MM.1S (cell line): ENCODE measurements around the gene RRAD.

Experiments used
- DNase-seq: peaks from one replicate; pipeline ENCODE4 v3.0.0-alpha.2; 2015
- H2AFZ ChIP-seq: fragments of 300-600 bp; sonication (generic); 2 replicates; pipeline ENCODE4 v1.6.0; 2016; ENCODE audit warnings: antibody characterized with exemption, low read length
- H3F3A ChIP-seq: fragments of 300-600 bp; sonication (generic); 2 replicates; pipeline ENCODE4 v1.6.1; 2016; ENCODE audit warnings: mild to moderate bottlenecking, antibody characterized with exemption, low read length, moderate library complexity, mixed read lengths; ENCODE audit not compliant: insufficient read depth
- H3K27ac ChIP-seq: fragments of 300-600 bp; sonication (generic); 2 replicates; pipeline ENCODE4 v1.5.1; 2016; ENCODE audit warnings: mild to moderate bottlenecking, low read length
- H3K27me3 ChIP-seq: fragments of 300-600 bp; sonication (generic); replicated peaks from 2 replicates; pipeline ENCODE4 v1.6.0; 2016; ENCODE audit warnings: low read length; ENCODE audit not compliant: insufficient read depth
- H3K36me3 ChIP-seq: fragments of 300-600 bp; sonication (generic); replicated peaks from 2 replicates; pipeline ENCODE4 v1.6.1; 2016; ENCODE audit warnings: mild to moderate bottlenecking, low read length, mixed read lengths; ENCODE audit not compliant: insufficient read depth
- H3K4me1 ChIP-seq: fragments of 300-600 bp; sonication (generic); 2 replicates; pipeline ENCODE4 v1.6.1; 2016; ENCODE audit warnings: low read length, mixed read lengths
- H3K4me2 ChIP-seq: fragments of 300-600 bp; sonication (generic); 2 replicates; pipeline ENCODE4 v1.6.0; 2016; ENCODE audit warnings: low read depth, low read length
- H3K4me3 ChIP-seq: fragments of 300-600 bp; sonication (generic); 2 replicates; pipeline ENCODE4 v1.5.1; 2016; ENCODE audit warnings: low read length, mixed read lengths
- H3K79me2 ChIP-seq: fragments of 300-600 bp; sonication (generic); 2 replicates; pipeline ENCODE4 v1.6.1; 2016; ENCODE audit warnings: mixed run types, low read length, mixed read lengths
- H3K9ac ChIP-seq: fragments of 300-600 bp; sonication (generic); 2 replicates; pipeline ENCODE4 v1.6.1; 2016; ENCODE audit warnings: low read length, mixed read lengths
- H3K9me2 ChIP-seq: fragments of 300-600 bp; sonication (generic); replicated peaks from 2 replicates; pipeline ENCODE4 v1.6.1; 2016; ENCODE audit warnings: mild to moderate bottlenecking, low read length, mixed read lengths; ENCODE audit not compliant: insufficient read depth
- H3K9me3 ChIP-seq: fragments of 300-600 bp; sonication (generic); replicated peaks from 2 replicates; pipeline ENCODE4 v1.6.1; 2016; ENCODE audit warnings: mild to moderate bottlenecking, low read length, mixed read lengths; ENCODE audit not compliant: insufficient read depth
- H4K20me1 ChIP-seq: fragments of 300-600 bp; sonication (generic); 2 replicates; pipeline ENCODE4 v1.6.1; 2016; ENCODE audit warnings: mild to moderate bottlenecking, low read length, moderate library complexity, mixed read lengths; ENCODE audit not compliant: insufficient read depth
- EZH2 ChIP-seq: fragments of 300-600 bp; sonication (generic); optimal IDR thresholded peaks from 2 replicates; pipeline ENCODE3; 2017; ENCODE audit warnings: low read depth, mild to moderate bottlenecking, antibody characterized with exemption, low read length, mixed read lengths
- EZH2phosphoT487 ChIP-seq: fragments of 300-600 bp; sonication (generic); IDR thresholded peaks from 2 replicates; pipeline ENCODE4 v1.6.1; 2018; ENCODE audit warnings: antibody characterized with exemption, low read length
- TF ChIP-seq, protein P1 (sequence below): fragments of 300-600 bp; sonication (generic); IDR thresholded peaks from 2 replicates; pipeline ENCODE4 v1.5.1; 2016; ENCODE audit warnings: antibody characterized with exemption, low read length, mixed read lengths

The RRAD gene

DNA sequence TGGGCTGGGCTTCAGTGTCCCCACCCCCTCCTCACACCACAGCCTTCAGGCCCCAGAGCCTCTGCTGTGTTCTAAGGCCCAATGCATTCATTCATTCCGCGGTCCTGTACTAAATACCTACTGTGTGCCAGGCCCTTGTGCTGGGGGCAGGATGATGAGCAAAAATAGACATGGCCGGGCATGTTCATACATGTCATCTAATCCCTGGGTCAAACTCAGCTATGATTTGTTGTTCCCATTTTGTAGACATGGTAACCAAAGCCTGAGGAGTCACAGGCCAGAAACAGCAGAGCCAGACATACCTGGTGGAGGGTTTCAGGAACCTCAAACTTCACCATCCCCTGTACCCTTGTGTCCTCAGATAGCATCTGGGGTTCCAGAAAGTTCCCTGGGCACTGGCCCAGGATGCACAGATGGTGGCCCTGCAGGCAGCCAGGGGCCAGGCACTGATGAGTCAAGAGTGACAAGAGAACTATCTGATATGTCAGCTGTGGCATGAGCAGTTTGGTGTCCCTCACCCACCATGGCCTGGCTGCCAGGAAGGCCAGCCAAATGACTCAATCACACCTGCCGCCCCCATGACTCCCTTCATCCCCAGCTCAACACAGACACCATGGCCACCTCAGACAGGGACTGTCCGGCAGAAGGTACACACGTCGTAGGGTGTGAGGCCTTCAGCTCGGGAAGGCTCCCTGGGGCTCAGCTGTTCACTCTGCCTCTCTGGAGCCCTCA, 2.7 kb upstream of the RRAD start:
- Histone ChIP-seq H3K36me3 (no peaks in the 10 kb centered on the region), H3K9me2 (no peaks in the 10 kb centered on the region), H3K4me2 (no peak overlapping the region), H3K27me3 (peaks cover 24% of the 10 kb centered on the region), H3K4me3 (no peak overlapping the region), H3K4me1 (0 out of 2 replicates have a peak, but pooled peaks cover under 1% of the 10 kb centered on the region), H3K9me3 (no peaks in the 10 kb centered on the region), H2AFZ (no peak overlapping the region), H3K9ac (no peak overlapping the region), H3K27ac (no peak overlapping the region), H3F3A (no peaks in the 10 kb centered on the region; the same call in 1 of the 2 replicates), H3K79me2 (peaks cover 7% of the 10 kb centered on the region), H4K20me1 (no peaks in the 10 kb centered on the region)
- no peak for TF ChIP-seq EZH2
- TF ChIP-seq, protein P1, sequence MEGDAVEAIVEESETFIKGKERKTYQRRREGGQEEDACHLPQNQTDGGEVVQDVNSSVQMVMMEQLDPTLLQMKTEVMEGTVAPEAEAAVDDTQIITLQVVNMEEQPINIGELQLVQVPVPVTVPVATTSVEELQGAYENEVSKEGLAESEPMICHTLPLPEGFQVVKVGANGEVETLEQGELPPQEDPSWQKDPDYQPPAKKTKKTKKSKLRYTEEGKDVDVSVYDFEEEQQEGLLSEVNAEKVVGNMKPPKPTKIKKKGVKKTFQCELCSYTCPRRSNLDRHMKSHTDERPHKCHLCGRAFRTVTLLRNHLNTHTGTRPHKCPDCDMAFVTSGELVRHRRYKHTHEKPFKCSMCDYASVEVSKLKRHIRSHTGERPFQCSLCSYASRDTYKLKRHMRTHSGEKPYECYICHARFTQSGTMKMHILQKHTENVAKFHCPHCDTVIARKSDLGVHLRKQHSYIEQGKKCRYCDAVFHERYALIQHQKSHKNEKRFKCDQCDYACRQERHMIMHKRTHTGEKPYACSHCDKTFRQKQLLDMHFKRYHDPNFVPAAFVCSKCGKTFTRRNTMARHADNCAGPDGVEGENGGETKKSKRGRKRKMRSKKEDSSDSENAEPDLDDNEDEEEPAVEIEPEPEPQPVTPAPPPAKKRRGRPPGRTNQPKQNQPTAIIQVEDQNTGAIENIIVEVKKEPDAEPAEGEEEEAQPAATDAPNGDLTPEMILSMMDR, result no peak
- DNase-seq, result no peak

DNA sequence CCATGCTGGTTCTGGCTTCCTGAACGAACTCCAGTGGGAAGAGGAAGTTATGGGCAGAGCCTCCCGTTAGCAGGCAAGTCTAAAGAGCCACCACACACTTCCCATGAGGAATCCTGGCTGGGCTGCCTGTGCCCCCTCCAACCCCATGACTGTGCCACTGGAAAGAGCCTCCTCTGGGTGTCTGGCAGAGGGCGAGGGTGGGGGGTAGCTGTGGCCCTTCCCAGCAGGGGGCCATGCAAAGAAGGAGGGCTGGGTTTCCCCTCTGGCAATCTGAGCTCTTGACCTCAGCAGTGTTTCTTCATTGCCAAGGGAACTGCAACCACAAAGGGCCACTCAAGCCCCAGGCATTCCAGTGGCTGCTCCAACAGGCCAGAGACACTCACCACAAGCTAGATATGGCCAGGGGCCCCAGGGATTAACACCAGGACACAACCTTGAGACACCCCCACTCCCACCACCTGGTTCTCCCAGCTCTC, 1.7 kb upstream of the RRAD start:
- Histone ChIP-seq H3K9me2 (no peaks in the 10 kb centered on the region), H3K9ac (no peak overlapping the region), H4K20me1 (no peaks in the 10 kb centered on the region), H3K4me3 (no peak overlapping the region), H3K79me2 (no peaks in the 10 kb centered on the region), H3K9me3 (no peaks in the 10 kb centered on the region), H3K4me1 (no peaks in the 10 kb centered on the region), H3K27ac (no peak overlapping the region), H3K36me3 (no peaks in the 10 kb centered on the region), H3F3A (no peaks in the 10 kb centered on the region; the same call in 1 of the 2 replicates), H2AFZ (no peak overlapping the region), H3K27me3 (peaks cover 31% of the 10 kb centered on the region), H3K4me2 (no peak overlapping the region)
- no peak for DNase-seq
- TF ChIP-seq, protein P1, result no peak
- TF ChIP-seq EZH2phosphoT487 (no peak), EZH2 (no peak)

DNA sequence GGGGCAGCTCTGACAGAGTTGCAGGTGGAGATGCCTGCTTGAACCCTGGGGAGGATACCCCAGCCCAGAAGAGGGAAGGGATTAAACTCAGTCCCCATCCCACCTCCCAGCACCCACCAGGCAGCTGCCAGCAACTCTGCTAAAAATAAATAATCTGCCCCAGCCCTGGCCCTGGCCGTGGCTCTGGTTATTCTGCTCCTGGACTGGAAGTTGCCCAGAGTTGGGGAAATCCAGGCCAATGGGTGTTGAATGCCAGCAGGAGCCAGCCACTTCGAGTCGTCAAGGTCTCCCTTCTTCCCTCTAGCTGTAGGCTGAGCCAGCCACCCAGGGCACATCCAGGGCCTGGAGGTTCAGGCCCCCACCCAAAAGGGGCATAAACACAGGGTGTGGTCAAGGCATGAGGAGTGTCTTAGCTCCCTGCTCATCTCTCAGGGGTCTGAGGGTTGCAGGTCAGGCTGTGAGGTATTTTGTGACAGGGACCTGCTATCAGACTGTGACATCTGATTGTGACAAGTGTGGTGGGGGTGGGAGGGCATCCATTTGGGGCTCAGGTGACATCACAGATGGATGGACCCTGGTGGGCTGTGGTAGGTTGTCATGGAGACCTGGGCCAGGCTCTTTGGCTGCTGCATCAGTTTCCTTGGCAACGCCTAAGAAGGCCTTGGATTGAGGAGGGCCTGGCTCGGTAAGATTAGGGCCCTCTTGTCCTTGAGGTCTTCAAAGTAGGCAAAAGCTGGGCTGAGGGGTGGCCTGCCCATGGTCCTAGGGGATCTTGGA, 1.0 kb upstream of the RRAD start:
- no peak overlapping the region for H3K27ac ChIP-seq
- no peaks in the 10 kb centered on the region for H3K9me2 ChIP-seq
- DNase-seq, result no peak
- no peak overlapping the region for H3K4me3 ChIP-seq
- no peaks in the 10 kb centered on the region for H4K20me1 ChIP-seq
- peaks cover 38% of the 10 kb centered on the region for H3K27me3 ChIP-seq
- no peak overlapping the region for H3K4me2 ChIP-seq
- H3K79me2 ChIP-seq, result no peaks in the 10 kb centered on the region
- TF ChIP-seq EZH2phosphoT487, result no peak
- TF ChIP-seq, protein P1, result no peak
- TF ChIP-seq EZH2, result no peak
- no peaks in the 10 kb centered on the region for H3K36me3 ChIP-seq
- H2AFZ ChIP-seq, result no peak overlapping the region
- H3F3A ChIP-seq, result no peaks in the 10 kb centered on the region; the same call in 1 of the 2 replicates
- H3K4me1 ChIP-seq, result no peaks in the 10 kb centered on the region
- H3K9ac ChIP-seq, result no peak overlapping the region
- H3K9me3 ChIP-seq, result no peaks in the 10 kb centered on the region
